Measurements from ENCODE around the gene GNG13. TPM values are rescaled to one million over a fixed set of nuclear protein-coding genes. Genes with fewer than 3 reads are reported as not detected.
"Not testable (repeated sequence)": the region's sequence is repeated elsewhere in the genome, so short reads cannot be mapped to it uniquely, and the experiment has no call there.

Gene GNG13
- total RNA-seq, 1 donor = not detected

GRCh38 chr16:824194-824593 lies 23.7 kb upstream of the GNG13 start:
- no peak overlapping the region for H3K4me3 ChIP-seq (ENCODE audit: low read depth, low read length)
- no peak for DNase-seq (ENCODE audit: low read depth)
- TF ChIP-seq CTCF (IDR thresholded peaks at IDR 0.05; ENCODE audit: insufficient read depth, low read length) = no peak

- H3K4me3 ChIP-seq (ENCODE audit: low read depth, low read length) = no peak overlapping the region
- no peak for DNase-seq (ENCODE audit: low read depth)
- TF ChIP-seq CTCF (IDR thresholded peaks at IDR 0.05; ENCODE audit: insufficient read depth, low read length) = no peak
Observed at GRCh38 chr16:822909-823297, 22.4 kb upstream of the GNG13 start.

- TF ChIP-seq CTCF (IDR thresholded peaks at IDR 0.05; ENCODE audit: insufficient read depth, low read length) = no peak
- no peak overlapping the region for H3K4me3 ChIP-seq (ENCODE audit: low read depth, low read length)
- no peak for DNase-seq (ENCODE audit: low read depth)
Observed at GRCh38 chr16:822174-822908, 21.8 kb upstream of the GNG13 start.

GRCh38 chr16:821751-822150 lies 21.2 kb upstream of the GNG13 start:
- no peak overlapping the region for H3K4me3 ChIP-seq (ENCODE audit: low read depth, low read length)
- TF ChIP-seq CTCF (IDR thresholded peaks at IDR 0.05; ENCODE audit: insufficient read depth, low read length) = no peak
- no peak for DNase-seq (ENCODE audit: low read depth)

- DNase-seq (ENCODE audit: low read depth) = no peak
- H3K4me3 ChIP-seq (ENCODE audit: low read depth, low read length) = no peak overlapping the region
- no peak for TF ChIP-seq CTCF (IDR thresholded peaks at IDR 0.05; ENCODE audit: insufficient read depth, low read length)
Observed at GRCh38 chr16:820748-821147, 20.2 kb upstream of the GNG13 start.

GRCh38 chr16:820044-820408 lies 19.5 kb upstream of the GNG13 start:
- not testable (repeated sequence) for H3K4me3 ChIP-seq (ENCODE audit: low read depth, low read length); DNase-seq (ENCODE audit: low read depth)

GRCh38 chr16:819336-820043 lies 19.0 kb upstream of the GNG13 start:
- no peak for TF ChIP-seq CTCF (IDR thresholded peaks at IDR 0.05; ENCODE audit: insufficient read depth, low read length)
- no peak for DNase-seq (ENCODE audit: low read depth)
- H3K4me3 ChIP-seq (ENCODE audit: low read depth, low read length) = no peak overlapping the region

Data from fibroblast of the aortic adventitia (primary cell).